ENCODE data around the gene FAM118A. TPM values are rescaled to one million over a fixed set of nuclear protein-coding genes. Genes with fewer than 3 reads are reported as not detected.
"Not testable (repeated sequence)": the region's sequence is repeated elsewhere in the genome, so short reads cannot be mapped to it uniquely, and the experiment has no call there.

FAM118A gene
- total RNA-seq, 1 donor from 2014 or later, result 20.6 TPM

GRCh38 chr22:45323695-45324094 is 14.0 kb downstream of the FAM118A start:
- ATAC-seq (no peak), DNase-seq (no peak)
- Histone ChIP-seq H3K9me3 (no peaks in the 10 kb centered on the region), H3K27me3 (no peaks in the 10 kb centered on the region), H3K36me3 (peaks cover 25% of the 10 kb centered on the region), H3K4me3 (no peak overlapping the region), H3K27ac (no peak overlapping the region), H3K4me1 (peaks cover 15% of the 10 kb centered on the region)
- TF ChIP-seq, protein P1, sequence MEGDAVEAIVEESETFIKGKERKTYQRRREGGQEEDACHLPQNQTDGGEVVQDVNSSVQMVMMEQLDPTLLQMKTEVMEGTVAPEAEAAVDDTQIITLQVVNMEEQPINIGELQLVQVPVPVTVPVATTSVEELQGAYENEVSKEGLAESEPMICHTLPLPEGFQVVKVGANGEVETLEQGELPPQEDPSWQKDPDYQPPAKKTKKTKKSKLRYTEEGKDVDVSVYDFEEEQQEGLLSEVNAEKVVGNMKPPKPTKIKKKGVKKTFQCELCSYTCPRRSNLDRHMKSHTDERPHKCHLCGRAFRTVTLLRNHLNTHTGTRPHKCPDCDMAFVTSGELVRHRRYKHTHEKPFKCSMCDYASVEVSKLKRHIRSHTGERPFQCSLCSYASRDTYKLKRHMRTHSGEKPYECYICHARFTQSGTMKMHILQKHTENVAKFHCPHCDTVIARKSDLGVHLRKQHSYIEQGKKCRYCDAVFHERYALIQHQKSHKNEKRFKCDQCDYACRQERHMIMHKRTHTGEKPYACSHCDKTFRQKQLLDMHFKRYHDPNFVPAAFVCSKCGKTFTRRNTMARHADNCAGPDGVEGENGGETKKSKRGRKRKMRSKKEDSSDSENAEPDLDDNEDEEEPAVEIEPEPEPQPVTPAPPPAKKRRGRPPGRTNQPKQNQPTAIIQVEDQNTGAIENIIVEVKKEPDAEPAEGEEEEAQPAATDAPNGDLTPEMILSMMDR (IDR thresholded peaks at IDR 0.05), result no peak
- intact Hi-C loops (cut with DNase I), result no loop called here

GRCh38 chr22:45324311-45324711 is 14.6 kb downstream of the FAM118A start:
- Histone ChIP-seq H3K27ac (no peak overlapping the region), H3K4me1 (peaks cover 9% of the 10 kb centered on the region), H3K27me3 (no peaks in the 10 kb centered on the region), H3K4me3 (no peak overlapping the region), H3K36me3 (peaks cover 28% of the 10 kb centered on the region), H3K9me3 (no peaks in the 10 kb centered on the region)
- DNase-seq (no peak), ATAC-seq (no peak)
- intact Hi-C loops (cut with DNase I), result no loop called here
- TF ChIP-seq, protein P1 (IDR thresholded peaks at IDR 0.05), result no peak

DNA sequence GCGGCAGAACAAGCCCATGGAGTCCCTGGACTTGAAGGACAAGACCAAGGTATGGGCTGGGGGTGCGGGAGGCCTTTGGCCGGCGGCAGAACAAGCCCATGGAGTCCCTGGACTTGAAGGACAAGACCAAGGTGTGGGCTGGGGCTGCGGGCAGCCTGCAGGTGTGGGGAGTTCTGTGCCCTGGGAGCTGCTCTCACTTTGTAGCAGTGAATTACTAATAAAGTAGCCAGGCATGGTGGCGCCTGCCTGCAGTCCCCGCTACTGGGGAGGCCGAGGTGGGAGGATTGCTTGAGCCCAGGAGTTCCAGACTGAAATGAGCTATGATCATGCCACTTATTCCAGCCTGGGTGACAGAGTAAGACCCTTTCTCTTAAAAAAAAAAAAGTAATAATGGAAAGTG is 18.5 kb downstream of the FAM118A start:
- H3K4me1 ChIP-seq; H3K9me3 ChIP-seq; DNase-seq; H3K27me3 ChIP-seq; H3K27ac ChIP-seq; ATAC-seq; intact Hi-C loops (cut with DNase I); H3K4me3 ChIP-seq: not testable (repeated sequence)
- peaks cover 50% of the 10 kb centered on the region for H3K36me3 ChIP-seq

DNA sequence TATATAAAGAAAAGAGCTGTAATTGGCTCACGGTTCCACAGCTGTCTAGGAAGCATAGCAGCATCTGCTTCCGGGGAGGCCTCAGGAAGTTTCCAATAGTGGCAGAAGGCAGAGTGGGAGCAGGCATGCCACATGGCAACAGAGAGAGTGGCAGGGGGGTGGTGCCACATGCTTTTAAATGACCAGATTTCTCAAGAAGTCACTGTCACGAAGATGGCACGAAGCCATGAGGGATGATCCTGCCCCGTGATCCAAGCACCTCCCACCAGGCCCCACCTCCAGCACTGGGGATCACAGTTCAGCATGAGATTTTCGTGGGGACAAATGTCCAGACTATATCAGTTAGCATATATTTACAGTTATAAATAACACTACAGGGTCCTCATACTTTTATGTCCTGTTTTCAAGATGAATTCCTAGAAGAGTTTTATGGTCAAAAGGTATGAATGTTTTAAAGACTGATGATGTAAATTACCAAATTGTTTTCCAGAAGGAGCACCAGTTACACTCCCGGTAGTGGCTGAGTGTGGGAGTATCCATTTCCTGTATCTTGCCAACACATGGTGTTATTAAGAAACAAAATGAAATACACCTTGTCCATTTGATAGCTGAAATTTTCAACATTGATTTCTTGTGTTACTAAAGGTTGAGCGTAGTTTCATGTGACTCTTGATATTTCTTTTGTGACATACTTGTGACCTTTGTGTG is 19.2 kb downstream of the FAM118A start:
- ATAC-seq (peak; percentile 32), DNase-seq (no peak)
- intact Hi-C loops (cut with DNase I), result no loop called here
- H3K27ac ChIP-seq, result no peak overlapping the region
- peaks cover 44% of the 10 kb centered on the region for H3K36me3 ChIP-seq
- H3K27me3 ChIP-seq, result no peaks in the 10 kb centered on the region
- H3K9me3 ChIP-seq, result no peaks in the 10 kb centered on the region
- TF ChIP-seq, protein P1 (IDR thresholded peaks at IDR 0.05), result no peak
- H3K4me3 ChIP-seq, result no peak overlapping the region
- H3K4me1 ChIP-seq, result no peaks in the 10 kb centered on the region

- Histone ChIP-seq H3K9me3 (no peaks in the 10 kb centered on the region), H3K27ac (no peak overlapping the region), H3K4me1 (no peaks in the 10 kb centered on the region), H3K36me3 (peaks cover 38% of the 10 kb centered on the region), H3K4me3 (no peak overlapping the region), H3K27me3 (no peaks in the 10 kb centered on the region)
- intact Hi-C loops (cut with DNase I), result no loop called here
- ATAC-seq (peak; percentile 33), DNase-seq (no peak)
- TF ChIP-seq, protein P1 (IDR thresholded peaks at IDR 0.05), result no peak
Measured at GRCh38 chr22:45329530-45329936, 19.8 kb downstream of the FAM118A start.

DNA sequence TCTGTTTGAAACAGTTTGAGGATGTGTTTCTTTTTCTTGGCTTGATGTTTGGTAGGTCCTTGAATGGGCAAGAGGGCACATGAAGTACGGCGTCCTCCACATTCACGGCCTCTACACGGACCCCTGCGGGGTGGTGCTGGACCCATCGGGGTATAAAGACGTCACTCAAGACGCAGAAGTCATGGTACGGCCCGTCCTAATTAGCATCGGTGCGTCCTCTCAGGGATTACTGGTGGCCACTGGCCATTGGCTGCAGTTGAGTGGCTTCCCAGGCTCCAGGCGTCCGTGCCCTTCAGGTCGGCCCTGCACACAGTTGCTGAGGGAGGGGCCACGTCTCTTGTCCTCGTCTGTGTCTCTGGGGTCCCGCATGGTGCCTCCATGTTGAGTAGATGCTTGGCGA is 20.8 kb downstream of the FAM118A start:
- H3K4me3 ChIP-seq, result no peak overlapping the region
- H3K9me3 ChIP-seq, result no peaks in the 10 kb centered on the region
- TF ChIP-seq, protein P1 (IDR thresholded peaks at IDR 0.05), result no peak
- H3K27ac ChIP-seq, result no peak overlapping the region
- intact Hi-C loops (cut with DNase I), result no loop called here
- H3K27me3 ChIP-seq, result no peaks in the 10 kb centered on the region
- H3K4me1 ChIP-seq, result no peaks in the 10 kb centered on the region
- H3K36me3 ChIP-seq, result peaks cover 38% of the 10 kb centered on the region
- ATAC-seq (no peak), DNase-seq (no peak)
